WERI-Rb-1 (cell line): ENCODE results near the gene TENM4.

ENCODE experiments used
- DNase-seq: peaks from one replicate; pipeline ENCODE4 v3.0.0-alpha.2; 2020
- H3K27ac ChIP-seq: fragments of 250-450 bp; sonication (Bioruptor Pico); 2 replicates; pipeline ENCODE4 v1.5.1; 2020; ENCODE audit warnings: mild to moderate bottlenecking, moderate library complexity
- H3K27me3 ChIP-seq: fragments of 250-450 bp; sonication (Bioruptor Pico); 2 replicates; pipeline ENCODE4 v1.5.1; 2021; ENCODE audit warnings: mild to moderate bottlenecking, low read depth, moderate library complexity; ENCODE audit not compliant: insufficient read depth, severe bottlenecking
- H3K36me3 ChIP-seq: fragments of 250-450 bp; sonication (Bioruptor Pico); 2 replicates; pipeline ENCODE4 v1.5.1; 2020; ENCODE audit warnings: mild to moderate bottlenecking, moderate library complexity
- H3K4me3 ChIP-seq: 2 replicates; pipeline ENCODE4 v1.5.1; 2011; ENCODE audit warnings: low read depth, mild to moderate bottlenecking, control low read depth, low read length
- H3K9me3 ChIP-seq: fragments of 250-450 bp; sonication (Bioruptor Pico); 2 replicates; pipeline ENCODE4 v1.5.1; 2021; ENCODE audit warnings: mild to moderate bottlenecking, moderate library complexity; ENCODE audit not compliant: severe bottlenecking
- TF ChIP-seq, protein P1 (sequence below): IDR thresholded peaks from 2 replicates; pipeline ENCODE4 v1.5.1; 2011; ENCODE audit warnings: low read depth, mild to moderate bottlenecking, control low read depth, inconsistent platforms, low read length

Gene TENM4

DNA sequence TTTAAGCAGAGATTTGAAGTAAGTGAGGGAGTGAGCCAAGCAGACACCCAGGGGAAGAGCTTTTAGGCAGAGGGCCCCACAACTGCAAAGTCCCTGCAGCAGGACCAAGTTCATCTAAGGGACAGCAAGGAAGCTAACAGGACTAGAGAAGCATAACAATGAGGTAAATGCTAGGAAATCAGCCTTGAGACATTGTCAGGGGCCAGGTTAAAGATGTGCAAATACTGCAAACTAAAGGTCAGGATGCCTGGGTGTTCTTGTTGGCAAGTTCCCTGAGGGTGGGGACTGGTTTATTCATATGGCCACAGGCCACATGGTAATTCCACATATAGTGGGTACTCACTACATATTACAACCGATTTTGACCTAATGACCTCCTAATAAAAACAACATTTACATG lies 467.0 kb downstream of the TENM4 start:
- H3K27me3 ChIP-seq: no peaks in the 10 kb centered on the region
- H3K4me3 ChIP-seq: no peak overlapping the region
- no peak for DNase-seq
- H3K27ac ChIP-seq: no peak overlapping the region
- no peaks in the 10 kb centered on the region for H3K36me3 ChIP-seq
- TF ChIP-seq, protein P1, sequence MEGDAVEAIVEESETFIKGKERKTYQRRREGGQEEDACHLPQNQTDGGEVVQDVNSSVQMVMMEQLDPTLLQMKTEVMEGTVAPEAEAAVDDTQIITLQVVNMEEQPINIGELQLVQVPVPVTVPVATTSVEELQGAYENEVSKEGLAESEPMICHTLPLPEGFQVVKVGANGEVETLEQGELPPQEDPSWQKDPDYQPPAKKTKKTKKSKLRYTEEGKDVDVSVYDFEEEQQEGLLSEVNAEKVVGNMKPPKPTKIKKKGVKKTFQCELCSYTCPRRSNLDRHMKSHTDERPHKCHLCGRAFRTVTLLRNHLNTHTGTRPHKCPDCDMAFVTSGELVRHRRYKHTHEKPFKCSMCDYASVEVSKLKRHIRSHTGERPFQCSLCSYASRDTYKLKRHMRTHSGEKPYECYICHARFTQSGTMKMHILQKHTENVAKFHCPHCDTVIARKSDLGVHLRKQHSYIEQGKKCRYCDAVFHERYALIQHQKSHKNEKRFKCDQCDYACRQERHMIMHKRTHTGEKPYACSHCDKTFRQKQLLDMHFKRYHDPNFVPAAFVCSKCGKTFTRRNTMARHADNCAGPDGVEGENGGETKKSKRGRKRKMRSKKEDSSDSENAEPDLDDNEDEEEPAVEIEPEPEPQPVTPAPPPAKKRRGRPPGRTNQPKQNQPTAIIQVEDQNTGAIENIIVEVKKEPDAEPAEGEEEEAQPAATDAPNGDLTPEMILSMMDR: no peak
- H3K9me3 ChIP-seq: no peaks in the 10 kb centered on the region

DNA sequence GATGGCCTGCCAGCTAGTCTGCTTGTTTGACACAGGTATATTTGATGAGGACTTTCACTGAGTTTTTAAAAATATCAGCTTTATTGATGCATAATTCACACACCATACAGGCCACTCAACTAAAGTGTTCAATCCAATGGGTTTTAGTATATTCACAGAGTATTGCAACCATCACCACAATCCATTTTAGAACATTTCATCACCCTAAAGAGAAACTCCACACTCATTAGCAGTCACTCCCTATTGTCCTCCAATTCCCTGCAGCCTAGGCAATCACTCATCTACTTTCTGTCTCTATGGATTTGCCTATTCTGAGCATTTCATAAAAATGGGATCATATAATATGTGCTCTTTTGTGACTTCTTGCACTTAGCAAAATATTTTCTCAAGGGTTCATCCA lies 468.2 kb downstream of the TENM4 start:
- no peaks in the 10 kb centered on the region for H3K9me3 ChIP-seq
- TF ChIP-seq, protein P1: no peak
- H3K4me3 ChIP-seq: no peak overlapping the region
- no peaks in the 10 kb centered on the region for H3K36me3 ChIP-seq
- DNase-seq: no peak
- no peaks in the 10 kb centered on the region for H3K27me3 ChIP-seq
- H3K27ac ChIP-seq: no peak overlapping the region

DNA sequence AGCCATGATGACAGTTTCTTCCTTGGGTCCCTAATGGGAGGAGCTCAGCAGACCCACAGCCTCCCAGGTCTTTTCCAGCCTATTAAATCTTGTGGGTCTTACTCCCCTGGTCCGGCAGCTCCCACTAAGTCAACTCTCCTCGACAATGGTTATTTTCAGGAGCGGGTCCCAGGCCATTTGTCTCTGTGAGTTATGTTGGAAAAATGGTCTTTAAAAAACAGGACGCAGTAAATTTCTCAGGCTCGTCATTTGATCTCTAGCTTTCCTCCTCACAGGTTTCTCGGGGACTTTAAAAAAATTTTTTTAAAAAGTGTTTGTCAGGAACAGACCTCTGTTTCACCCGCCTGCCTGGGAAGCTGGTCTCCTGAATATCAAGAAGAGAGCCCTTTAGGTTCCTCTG lies 468.7 kb downstream of the TENM4 start:
- no peaks in the 10 kb centered on the region for H3K27me3 ChIP-seq
- TF ChIP-seq, protein P1: no peak
- H3K4me3 ChIP-seq: no peak overlapping the region
- no peak for DNase-seq
- H3K36me3 ChIP-seq: no peaks in the 10 kb centered on the region
- H3K9me3 ChIP-seq: no peaks in the 10 kb centered on the region
- H3K27ac ChIP-seq: no peak overlapping the region

DNA sequence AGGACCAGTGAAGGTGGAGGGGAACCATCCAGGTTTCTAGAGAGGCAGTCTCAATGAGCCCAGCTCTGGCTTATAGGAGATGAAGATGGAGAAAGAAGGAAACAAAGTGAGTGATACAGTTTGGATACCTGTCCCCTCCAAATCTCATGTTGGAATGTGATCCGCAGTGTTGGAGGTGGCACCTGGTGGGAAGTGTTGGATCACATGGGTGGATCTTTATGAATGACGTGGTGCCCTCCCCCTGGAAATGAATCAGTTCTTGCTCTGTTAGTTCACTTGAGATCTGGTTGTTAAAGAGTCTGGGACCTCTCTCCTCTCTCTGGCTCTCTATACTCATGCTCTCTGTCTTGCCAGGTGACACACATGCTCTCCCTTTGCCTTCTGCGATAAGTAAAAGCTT lies 473.0 kb downstream of the TENM4 start:
- H3K27ac ChIP-seq: no peak overlapping the region
- TF ChIP-seq, protein P1: no peak
- H3K4me3 ChIP-seq: no peak overlapping the region
- no peaks in the 10 kb centered on the region for H3K27me3 ChIP-seq
- H3K36me3 ChIP-seq: no peaks in the 10 kb centered on the region
- no peak for DNase-seq
- no peaks in the 10 kb centered on the region for H3K9me3 ChIP-seq

DNA sequence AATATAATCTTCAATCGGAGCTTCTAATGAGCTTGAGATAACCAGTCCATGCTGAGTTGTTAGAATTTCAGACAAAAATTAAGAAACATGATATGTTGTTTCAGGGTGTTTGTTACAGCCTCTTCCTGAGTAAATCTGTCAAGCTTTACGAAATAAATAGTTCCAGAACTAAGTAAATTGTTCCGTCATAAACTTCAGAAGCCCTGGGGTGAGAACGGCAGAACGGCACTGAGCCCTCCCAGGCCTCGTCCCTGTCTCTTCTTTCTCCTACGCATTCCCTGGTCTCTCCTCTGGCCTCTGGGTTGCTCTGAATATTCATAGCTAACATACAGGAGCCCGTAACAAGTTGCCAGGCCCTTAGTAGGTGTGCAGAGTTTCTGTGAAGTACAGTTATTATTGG lies 475.4 kb downstream of the TENM4 start:
- DNase-seq: no peak
- H3K27ac ChIP-seq: no peak overlapping the region
- no peak overlapping the region for H3K4me3 ChIP-seq
- H3K36me3 ChIP-seq: no peaks in the 10 kb centered on the region
- TF ChIP-seq, protein P1: no peak
- no peaks in the 10 kb centered on the region for H3K9me3 ChIP-seq
- no peaks in the 10 kb centered on the region for H3K27me3 ChIP-seq

DNA sequence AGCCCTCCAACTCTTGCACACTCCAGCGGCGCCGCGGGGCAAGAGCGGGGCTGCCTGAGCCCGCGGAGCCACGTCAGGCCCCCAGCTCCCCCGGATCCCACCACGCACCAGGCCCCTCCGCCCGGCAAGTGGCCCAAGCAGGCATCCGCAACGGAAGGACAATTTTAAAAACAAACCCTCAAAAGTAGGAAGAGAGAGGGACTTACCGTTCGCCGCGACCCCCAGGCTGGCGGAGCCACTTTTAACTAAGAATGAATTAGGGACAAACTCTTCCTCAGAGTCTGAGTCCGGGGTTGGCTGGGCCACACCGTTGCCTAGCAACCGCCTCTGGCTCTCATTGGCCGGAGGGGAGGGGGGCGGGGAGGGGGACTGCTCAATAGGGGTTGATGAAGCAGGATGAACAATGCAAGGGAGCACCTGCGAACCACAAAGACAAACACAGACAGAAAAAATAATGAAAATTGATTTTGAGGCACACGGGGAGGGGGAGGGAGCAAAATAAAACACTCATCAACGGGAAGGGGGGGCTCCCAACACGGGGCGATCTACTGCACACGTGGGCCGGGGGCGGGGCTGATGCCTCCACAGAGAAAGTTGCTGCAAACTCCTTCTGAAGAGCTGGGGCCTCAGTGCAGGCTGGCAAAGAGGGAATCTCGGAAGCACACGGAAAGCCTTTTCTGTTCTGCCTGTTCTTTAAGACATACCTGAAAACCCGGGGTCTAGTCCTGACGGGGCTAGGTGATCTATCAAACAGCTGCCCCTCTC lies 478.7 kb downstream of the TENM4 start:
- no peak overlapping the region for H3K27ac ChIP-seq
- no peaks in the 10 kb centered on the region for H3K27me3 ChIP-seq
- H3K36me3 ChIP-seq: no peaks in the 10 kb centered on the region
- DNase-seq: no peak
- H3K4me3 ChIP-seq: no peak overlapping the region
- TF ChIP-seq, protein P1: no peak
- H3K9me3 ChIP-seq: no peaks in the 10 kb centered on the region
